SK-N-SH treated with all-trans-retinoic acid at 6 μM for 48 hours (cell line): ENCODE data around the gene TTC32.

Source experiments
- CREB5 ChIP-seq: fragments of 250-450 bp; sonication (Bioruptor Pico); IDR thresholded peaks from 2 replicates; pipeline ENCODE4 v1.5.1; 2020; ENCODE audit warnings: low read depth, mild to moderate bottlenecking, moderate library complexity
- CSRNP3 ChIP-seq: fragments of 250-450 bp; sonication (Bioruptor Pico); IDR thresholded peaks from 2 replicates; pipeline ENCODE4 v1.5.1; 2021; ENCODE audit warnings: mild to moderate bottlenecking, moderate library complexity
- OSR1 ChIP-seq: fragments of 250-450 bp; sonication (Bioruptor Pico); IDR thresholded peaks from 2 replicates; pipeline ENCODE4 v1.8.0; 2022; ENCODE audit warnings: moderate library complexity, mild to moderate bottlenecking, inconsistent platforms
- PATZ1 ChIP-seq: fragments of 250-450 bp; sonication (Bioruptor Pico); IDR thresholded peaks from 2 replicates; pipeline ENCODE4 v1.8.0; 2020; ENCODE audit warnings: mild to moderate bottlenecking, moderate library complexity, borderline replicate concordance
- SNAI2 ChIP-seq: fragments of 250-450 bp; sonication (Bioruptor Pico); IDR thresholded peaks from 2 replicates; pipeline ENCODE4 v1.5.0; 2020; ENCODE audit warnings: mild to moderate bottlenecking, moderate library complexity
- ZFP3 ChIP-seq: fragments of 250-450 bp; sonication (Bioruptor Pico); IDR thresholded peaks from 2 replicates; pipeline ENCODE4 v1.5.0; 2020; ENCODE audit warnings: mild to moderate bottlenecking, moderate library complexity
- ZFP30 ChIP-seq: fragments of 450-650 bp; formaldehyde crosslinking; IDR thresholded peaks from 2 replicates; pipeline ENCODE4 v1.5.0; 2022; ENCODE audit warnings: mild to moderate bottlenecking, moderate library complexity

- TF ChIP-seq ZFP3 (CRISPR knock-in tag) (no peak), OSR1 (CRISPR knock-in tag) (no peak), PATZ1 (no peak), SNAI2 (CRISPR knock-in tag) (no peak), CREB5 (CRISPR knock-in tag) (no peak), ZFP30 (CRISPR knock-in tag) (no peak), CSRNP3 (CRISPR knock-in tag) (no peak)
These were observed 19.9 kb downstream of the TTC32 start for GRCh38 chr2:19881908-19882265.
